Measurements from ENCODE around the gene CSH2.
A peak's percentile ranks its signal among the peaks of the same experiment; 100 is the strongest.
"Not testable (repeated sequence)": the region's sequence is repeated elsewhere in the genome, so short reads cannot be mapped to it uniquely, and the experiment has no call there.

The CSH2 gene

GRCh38 chr17:63914471-63914870, 41.0 kb upstream of the CSH2 start:
- H3K4me3 ChIP-seq (ENCODE audit: control insufficient read depth, low read depth, low read length) = no peak overlapping the region
- DNase-seq (ENCODE audit: low read depth) = no peak
- TF ChIP-seq CTCF (conservative IDR thresholded peaks at IDR 0.05; ENCODE audit: control insufficient read depth, insufficient read depth, low read depth, low read length) = no peak

GRCh38 chr17:63911657-63912100, 38.2 kb upstream of the CSH2 start:
- no peak for DNase-seq (ENCODE audit: low read depth)
- TF ChIP-seq CTCF (conservative IDR thresholded peaks at IDR 0.05; ENCODE audit: control insufficient read depth, insufficient read depth, low read depth, low read length) = peak; percentile 42
- H3K4me3 ChIP-seq (ENCODE audit: control insufficient read depth, low read depth, low read length) = no peak overlapping the region

GRCh38 chr17:63911041-63911635, 37.7 kb upstream of the CSH2 start, which contains the start of gene CSHL1:
CSHL1 (minus strand) TSS chr17:63911258; CDS start chr17:63911196, 62 bp downstream.
- TF ChIP-seq CTCF (conservative IDR thresholded peaks at IDR 0.05; ENCODE audit: control insufficient read depth, insufficient read depth, low read depth, low read length) = no peak
- no peak for DNase-seq (ENCODE audit: low read depth)
- no peak within 1 kb of the TSS for H3K4me3 ChIP-seq (ENCODE audit: control insufficient read depth, low read depth, low read length)

GRCh38 chr17:63910096-63910495, 36.6 kb upstream of the CSH2 start:
- TF ChIP-seq CTCF (conservative IDR thresholded peaks at IDR 0.05; ENCODE audit: control insufficient read depth, insufficient read depth, low read depth, low read length) = no peak
- DNase-seq (ENCODE audit: low read depth) = no peak
- H3K4me3 ChIP-seq (ENCODE audit: control insufficient read depth, low read depth, low read length) = no peak overlapping the region

GRCh38 chr17:63909586-63909985, 36.1 kb upstream of the CSH2 start:
- H3K4me3 ChIP-seq (ENCODE audit: control insufficient read depth, low read depth, low read length); DNase-seq (ENCODE audit: low read depth): not testable (repeated sequence)

GRCh38 chr17:63907161-63907778, 33.8 kb upstream of the CSH2 start:
- DNase-seq (ENCODE audit: low read depth) = peak; percentile 22
- peak; percentile 21 for TF ChIP-seq CTCF (conservative IDR thresholded peaks at IDR 0.05; ENCODE audit: control insufficient read depth, insufficient read depth, low read depth, low read length)
- H3K4me3 ChIP-seq (ENCODE audit: control insufficient read depth, low read depth, low read length) = not testable (repeated sequence)

- not testable (repeated sequence) for H3K4me3 ChIP-seq (ENCODE audit: control insufficient read depth, low read depth, low read length); DNase-seq (ENCODE audit: low read depth)
Observed at GRCh38 chr17:63904796-63905195, 31.3 kb upstream of the CSH2 start.

GRCh38 chr17:63903787-63904201, 30.3 kb upstream of the CSH2 start:
- peak; percentile 12 for TF ChIP-seq CTCF (conservative IDR thresholded peaks at IDR 0.05; ENCODE audit: control insufficient read depth, insufficient read depth, low read depth, low read length)
- H3K4me3 ChIP-seq (ENCODE audit: control insufficient read depth, low read depth, low read length) = not testable (repeated sequence)
- peak; percentile 7 for DNase-seq (ENCODE audit: low read depth)

GRCh38 chr17:63901971-63902370, 28.5 kb upstream of the CSH2 start:
- not testable (repeated sequence) for H3K4me3 ChIP-seq (ENCODE audit: control insufficient read depth, low read depth, low read length); DNase-seq (ENCODE audit: low read depth)

GRCh38 chr17:63898899-63899798, 25.7 kb upstream of the CSH2 start:
- DNase-seq (ENCODE audit: low read depth) = not testable (repeated sequence)

More at GRCh38 chr17:63898899-63899798, 25.7 kb upstream of the CSH2 start:
- not testable (repeated sequence) for H3K4me3 ChIP-seq (ENCODE audit: control insufficient read depth, low read depth, low read length)

Measured in fibroblast of mammary gland (primary cell).